HuH-7 (cell line): ENCODE results near the gene DUOX1.

ENCODE experiments used
- DNase-seq: peaks from one replicate; pipeline ENCODE4 v3.0.0; 2011; ENCODE audit warnings: low spot score

DUOX1 gene

GRCh38 chr15:45143946-45144345, 14.2 kb downstream of the DUOX1 start:
- DNase-seq, result no peak

DNA sequence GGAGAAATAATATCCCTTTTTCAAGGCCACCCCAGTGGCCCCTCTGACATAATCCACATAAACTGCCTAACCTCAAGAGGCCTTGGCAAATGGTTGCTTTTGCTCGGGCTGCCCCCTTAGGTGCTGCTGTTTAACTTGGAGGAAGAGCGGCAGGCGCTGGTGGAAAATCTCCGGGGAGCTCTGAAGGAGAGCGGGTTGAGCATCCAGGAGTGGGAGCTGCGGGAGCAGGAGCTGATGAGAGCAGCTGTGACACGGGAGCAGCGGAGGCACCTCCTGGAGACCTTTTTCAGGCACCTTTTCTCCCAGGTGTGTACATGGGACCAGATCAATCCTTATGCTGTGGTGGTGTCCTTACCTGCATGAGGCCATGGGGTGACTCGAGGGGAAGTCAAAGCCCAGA, 15.0 kb downstream of the DUOX1 start:
- no peak for DNase-seq

- no peak for DNase-seq
Measured at GRCh38 chr15:45146405-45146804, 16.6 kb downstream of the DUOX1 start.

DNA sequence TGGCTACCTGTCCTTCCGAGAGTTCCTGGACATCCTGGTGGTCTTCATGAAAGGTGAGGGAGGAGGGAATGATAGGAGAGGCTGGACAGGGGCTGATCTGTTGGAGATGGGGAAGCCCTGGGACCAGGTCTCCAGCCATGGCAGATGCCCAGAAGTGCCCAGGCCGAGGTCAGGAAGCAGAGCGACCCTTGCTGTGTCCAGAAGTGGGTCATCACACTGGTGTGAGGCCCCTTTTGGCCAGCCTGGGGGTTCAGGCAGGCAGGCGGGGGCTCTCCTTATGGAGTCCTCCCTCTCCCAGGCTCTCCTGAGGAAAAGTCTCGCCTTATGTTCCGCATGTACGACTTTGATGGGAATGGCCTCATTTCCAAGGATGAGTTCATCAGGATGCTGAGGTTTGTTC, 17.8 kb downstream of the DUOX1 start:
- DNase-seq, result no peak

- no peak for DNase-seq
Measured at GRCh38 chr15:45148076-45149059, 18.6 kb downstream of the DUOX1 start.

GRCh38 chr15:45149060-45149459, 19.3 kb downstream of the DUOX1 start:
- no peak for DNase-seq

GRCh38 chr15:45150481-45150880, 20.7 kb downstream of the DUOX1 start:
- DNase-seq, result no peak

GRCh38 chr15:45150997-45151396, 21.2 kb downstream of the DUOX1 start:
- no peak for DNase-seq

- no peak for DNase-seq
Measured at GRCh38 chr15:45151998-45152828, 22.4 kb downstream of the DUOX1 start.

- DNase-seq, result no peak
Measured at GRCh38 chr15:45155739-45156138, 25.9 kb downstream of the DUOX1 start.

- DNase-seq, result no peak
Measured at GRCh38 chr15:45156744-45157455, 27.1 kb downstream of the DUOX1 start.

GRCh38 chr15:45157974-45158373, 28.2 kb downstream of the DUOX1 start:
- DNase-seq, result no peak

- no peak for DNase-seq
Measured at GRCh38 chr15:45161666-45162065, 31.9 kb downstream of the DUOX1 start.

DNA sequence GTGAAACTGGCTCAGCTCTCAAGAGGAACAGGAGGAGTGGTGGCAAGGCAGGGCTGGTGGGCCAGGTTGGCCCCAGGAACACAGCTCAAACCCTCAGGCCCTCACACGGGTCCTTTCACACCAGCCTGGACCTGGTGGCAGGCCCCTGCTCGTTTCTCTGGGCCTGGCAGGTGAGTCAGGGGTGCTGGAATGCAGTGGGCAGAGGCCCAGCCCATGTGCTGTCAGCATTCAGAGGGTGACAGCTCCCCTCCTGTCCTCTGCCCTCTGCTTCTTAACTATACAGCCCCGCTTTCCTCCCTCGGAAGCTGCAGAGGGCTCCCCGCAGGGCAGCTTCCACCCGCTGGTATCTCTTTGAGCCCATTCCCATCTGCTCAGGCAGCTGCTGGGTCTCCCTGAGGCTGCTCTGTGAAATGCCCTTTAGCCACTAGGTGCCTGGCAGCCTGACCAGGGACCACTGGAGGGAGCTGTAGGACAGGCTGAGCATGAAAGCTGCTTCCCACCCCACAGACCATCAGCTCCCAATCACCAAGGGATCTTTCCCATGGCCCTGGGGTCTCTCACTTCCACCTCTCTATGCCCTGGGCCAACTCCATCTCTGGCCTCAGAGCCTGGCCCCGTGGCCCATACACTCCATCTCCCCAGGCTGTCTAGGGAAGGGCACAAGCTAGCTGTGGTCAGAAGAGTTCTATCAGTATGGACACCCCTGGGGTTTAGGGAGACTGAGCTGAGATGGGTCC, 33.1 kb downstream of the DUOX1 start:
- DNase-seq, result peak; percentile 98

GRCh38 chr15:45163508-45163856, 33.7 kb downstream of the DUOX1 start:
- DNase-seq, result no peak

DNA sequence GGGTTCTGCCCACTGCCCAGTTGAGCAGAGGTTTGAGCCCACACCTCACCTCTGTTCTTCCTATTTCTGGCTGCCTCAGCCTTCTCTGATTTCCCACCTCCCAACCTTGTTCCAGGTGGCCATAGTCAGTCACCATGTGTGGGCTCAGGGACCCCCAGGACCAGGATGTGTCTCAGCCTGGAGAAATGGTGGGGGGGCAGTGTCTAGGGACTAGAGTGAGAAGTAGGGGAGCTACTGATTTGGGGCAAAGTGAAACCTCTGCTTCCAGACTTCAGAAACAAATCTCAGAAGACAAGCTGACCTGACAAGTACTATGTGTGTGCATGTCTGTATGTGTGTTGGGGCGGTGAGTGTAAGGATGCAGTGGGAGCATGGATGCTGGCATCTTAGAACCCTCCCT, 35.1 kb downstream of the DUOX1 start:
- no peak for DNase-seq

DNA sequence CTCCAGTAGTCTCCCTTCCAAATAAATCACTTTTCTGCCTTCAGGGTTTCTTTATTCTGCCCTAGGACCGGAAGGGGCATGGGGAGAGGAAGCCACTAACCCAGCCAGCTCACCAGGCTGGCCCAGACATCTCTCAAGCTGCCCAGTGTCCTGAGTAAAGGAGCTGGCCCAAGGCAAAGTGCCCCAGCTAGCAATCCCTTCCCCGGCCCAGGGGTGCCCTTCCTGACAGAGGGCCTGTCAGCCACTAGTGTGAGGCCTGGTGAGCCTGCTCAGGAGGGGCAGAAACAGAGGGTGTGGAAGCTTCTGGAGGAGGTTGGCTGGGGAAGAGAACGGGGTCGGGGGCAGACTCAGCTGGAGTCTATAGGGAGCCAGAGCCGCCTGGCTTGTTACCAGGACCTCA, 35.7 kb downstream of the DUOX1 start:
- no peak for DNase-seq

GRCh38 chr15:45166834-45167630, 37.2 kb downstream of the DUOX1 start:
- DNase-seq, result peak; percentile 87

DNA sequence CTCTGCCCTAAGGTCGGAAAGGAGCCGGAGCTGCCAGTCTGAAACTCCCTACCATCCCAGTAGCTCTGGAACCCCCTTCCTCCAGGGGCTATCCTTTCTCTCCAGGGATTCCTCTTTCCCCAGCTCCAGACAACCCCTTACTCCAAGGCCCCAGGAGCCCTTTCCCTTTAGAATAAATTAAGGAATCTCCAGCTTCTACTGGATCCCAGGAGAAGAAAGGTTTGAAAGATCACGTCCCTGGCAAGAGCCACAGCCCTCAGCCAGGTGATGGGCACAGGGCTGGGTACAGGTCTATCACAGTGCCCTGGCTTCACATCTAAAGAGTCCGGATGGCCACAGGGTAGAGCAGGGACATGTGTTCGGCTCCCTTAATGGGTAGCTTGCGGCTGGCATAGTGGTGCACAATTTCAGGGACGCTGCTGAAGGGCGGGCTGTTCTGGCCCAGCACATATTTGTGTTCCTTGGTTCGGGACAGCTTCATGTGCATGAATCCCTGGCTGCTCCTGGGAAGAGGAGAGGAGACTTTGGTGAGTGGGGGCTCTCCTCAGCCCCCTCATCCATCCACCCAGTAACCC, 37.9 kb downstream of the DUOX1 start:
- DNase-seq, result no peak

GRCh38 chr15:45168286-45168685, 38.5 kb downstream of the DUOX1 start:
- no peak for DNase-seq
